ENCODE results near the gene CDT1. TPM values are rescaled to one million over a fixed set of nuclear protein-coding genes. Genes with fewer than 3 reads are reported as not detected.

The CDT1 gene
- total RNA-seq, 1 experiment from 2014 or later: 154 TPM

DNA sequence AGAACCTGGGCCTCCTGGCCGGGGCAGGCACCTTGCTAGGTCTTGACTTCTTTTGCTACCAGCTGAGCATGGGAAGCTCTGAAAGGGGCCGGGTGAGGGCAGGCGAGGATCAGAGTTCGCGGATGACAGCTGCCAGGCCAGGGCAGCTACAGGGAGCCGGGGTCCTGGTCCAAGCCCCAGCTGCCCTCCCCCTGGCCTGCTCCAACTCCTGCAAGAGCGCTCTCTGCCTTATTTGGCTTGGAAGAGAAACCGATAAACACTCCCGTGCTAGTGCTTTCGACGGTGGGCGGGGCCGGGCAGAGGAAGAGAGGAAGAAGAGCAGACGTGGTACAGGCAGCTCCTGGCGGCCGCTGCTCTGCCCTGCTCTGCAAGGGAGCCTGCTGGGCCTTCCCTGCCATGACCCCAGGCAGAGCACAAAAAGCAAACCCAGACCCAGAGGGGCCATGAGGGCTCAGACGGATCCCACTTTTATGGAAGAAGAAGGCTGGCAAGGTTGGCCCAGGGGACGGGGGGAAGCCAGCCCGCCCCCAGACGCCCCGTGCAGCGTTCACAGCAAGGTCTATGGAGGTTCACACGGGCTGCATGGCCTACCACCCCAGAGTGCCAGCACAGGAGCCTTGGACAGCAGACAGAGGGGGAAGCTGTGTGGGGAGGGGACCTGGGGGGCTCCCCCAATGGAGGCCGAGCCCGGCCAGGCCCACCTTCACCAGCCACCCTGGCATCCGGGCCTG, 44.2 kb upstream of the CDT1 start:
- POLR2A ChIA-PET: interaction anchor here (0.9 to 1.6 kb wide), 3 partner anchors 10 to 50 kb away, joined by 3 to 4 read pairs (median 4); no protein-coding TSS in a partner anchor
- CTCF ChIA-PET: interaction anchor here (0.8 to 9.0 kb wide), 14 partner anchors 10 to 123 kb away, joined by 3 to 185 read pairs (median 6); partner anchors contain the start of gene PIEZO1
- TF ChIP-seq GABPB1 (CRISPR knock-in tag; IDR thresholded peaks at IDR 0.05) (0 out of 2 replicates have a peak, but pooled peaks have one; percentile 52), PRRX2 (CRISPR knock-in tag; IDR thresholded peaks at IDR 0.05) (no peak)
- H3K36me3 Mint-ChIP-seq: no peaks in the 10 kb centered on the region
- no peaks in the 10 kb centered on the region for H3K27me3 Mint-ChIP-seq (ENCODE audit: low read depth)
- H3K27ac Mint-ChIP-seq: peak overlapping the region; percentile 90
- ATAC-seq (peak; percentile 21), DNase-seq (ENCODE audit: low spot score) (peak; percentile 58)
- H3K4me3 Mint-ChIP-seq: no peak overlapping the region
- H3K4me1 Mint-ChIP-seq: peaks cover 30% of the 10 kb centered on the region
- no peaks in the 10 kb centered on the region for H3K9me3 Mint-ChIP-seq

DNA sequence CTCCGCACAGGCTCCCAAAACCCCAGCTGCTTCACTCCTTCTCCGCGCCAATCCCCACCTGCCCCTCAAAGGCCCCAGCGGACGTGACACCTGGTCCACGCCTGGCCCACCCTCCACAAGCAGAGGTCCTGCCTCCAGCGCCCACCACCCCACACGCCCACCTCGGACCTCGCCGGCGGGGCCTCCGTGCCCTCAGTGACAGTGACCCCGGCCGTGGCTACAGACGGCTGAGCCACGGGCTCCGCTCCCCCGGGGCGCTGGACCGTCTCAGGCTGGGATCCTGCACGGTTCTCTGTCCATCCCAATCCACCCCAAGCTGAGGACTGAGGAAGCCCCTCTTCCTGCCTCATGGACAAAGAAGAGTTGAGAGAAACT, 43.6 kb upstream of the CDT1 start:
- DNase-seq (ENCODE audit: low spot score) (no peak), ATAC-seq (no peak)
- H3K9me3 Mint-ChIP-seq: no peaks in the 10 kb centered on the region
- no peak overlapping the region for H3K4me3 Mint-ChIP-seq
- CTCF ChIA-PET: interaction anchor here (1.0 to 9.0 kb wide), 10 partner anchors 9 to 123 kb away, joined by 3 to 185 read pairs (median 8); partner anchors contain the start of gene PIEZO1
- no peak overlapping the region; the same call in 1 of the 2 replicates for H3K27ac Mint-ChIP-seq
- TF ChIP-seq, protein P1, sequence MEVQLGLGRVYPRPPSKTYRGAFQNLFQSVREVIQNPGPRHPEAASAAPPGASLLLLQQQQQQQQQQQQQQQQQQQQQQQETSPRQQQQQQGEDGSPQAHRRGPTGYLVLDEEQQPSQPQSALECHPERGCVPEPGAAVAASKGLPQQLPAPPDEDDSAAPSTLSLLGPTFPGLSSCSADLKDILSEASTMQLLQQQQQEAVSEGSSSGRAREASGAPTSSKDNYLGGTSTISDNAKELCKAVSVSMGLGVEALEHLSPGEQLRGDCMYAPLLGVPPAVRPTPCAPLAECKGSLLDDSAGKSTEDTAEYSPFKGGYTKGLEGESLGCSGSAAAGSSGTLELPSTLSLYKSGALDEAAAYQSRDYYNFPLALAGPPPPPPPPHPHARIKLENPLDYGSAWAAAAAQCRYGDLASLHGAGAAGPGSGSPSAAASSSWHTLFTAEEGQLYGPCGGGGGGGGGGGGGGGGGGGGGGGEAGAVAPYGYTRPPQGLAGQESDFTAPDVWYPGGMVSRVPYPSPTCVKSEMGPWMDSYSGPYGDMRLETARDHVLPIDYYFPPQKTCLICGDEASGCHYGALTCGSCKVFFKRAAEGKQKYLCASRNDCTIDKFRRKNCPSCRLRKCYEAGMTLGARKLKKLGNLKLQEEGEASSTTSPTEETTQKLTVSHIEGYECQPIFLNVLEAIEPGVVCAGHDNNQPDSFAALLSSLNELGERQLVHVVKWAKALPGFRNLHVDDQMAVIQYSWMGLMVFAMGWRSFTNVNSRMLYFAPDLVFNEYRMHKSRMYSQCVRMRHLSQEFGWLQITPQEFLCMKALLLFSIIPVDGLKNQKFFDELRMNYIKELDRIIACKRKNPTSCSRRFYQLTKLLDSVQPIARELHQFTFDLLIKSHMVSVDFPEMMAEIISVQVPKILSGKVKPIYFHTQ (CRISPR knock-in tag; IDR thresholded peaks at IDR 0.05): no peak
- TF ChIP-seq, protein P2, sequence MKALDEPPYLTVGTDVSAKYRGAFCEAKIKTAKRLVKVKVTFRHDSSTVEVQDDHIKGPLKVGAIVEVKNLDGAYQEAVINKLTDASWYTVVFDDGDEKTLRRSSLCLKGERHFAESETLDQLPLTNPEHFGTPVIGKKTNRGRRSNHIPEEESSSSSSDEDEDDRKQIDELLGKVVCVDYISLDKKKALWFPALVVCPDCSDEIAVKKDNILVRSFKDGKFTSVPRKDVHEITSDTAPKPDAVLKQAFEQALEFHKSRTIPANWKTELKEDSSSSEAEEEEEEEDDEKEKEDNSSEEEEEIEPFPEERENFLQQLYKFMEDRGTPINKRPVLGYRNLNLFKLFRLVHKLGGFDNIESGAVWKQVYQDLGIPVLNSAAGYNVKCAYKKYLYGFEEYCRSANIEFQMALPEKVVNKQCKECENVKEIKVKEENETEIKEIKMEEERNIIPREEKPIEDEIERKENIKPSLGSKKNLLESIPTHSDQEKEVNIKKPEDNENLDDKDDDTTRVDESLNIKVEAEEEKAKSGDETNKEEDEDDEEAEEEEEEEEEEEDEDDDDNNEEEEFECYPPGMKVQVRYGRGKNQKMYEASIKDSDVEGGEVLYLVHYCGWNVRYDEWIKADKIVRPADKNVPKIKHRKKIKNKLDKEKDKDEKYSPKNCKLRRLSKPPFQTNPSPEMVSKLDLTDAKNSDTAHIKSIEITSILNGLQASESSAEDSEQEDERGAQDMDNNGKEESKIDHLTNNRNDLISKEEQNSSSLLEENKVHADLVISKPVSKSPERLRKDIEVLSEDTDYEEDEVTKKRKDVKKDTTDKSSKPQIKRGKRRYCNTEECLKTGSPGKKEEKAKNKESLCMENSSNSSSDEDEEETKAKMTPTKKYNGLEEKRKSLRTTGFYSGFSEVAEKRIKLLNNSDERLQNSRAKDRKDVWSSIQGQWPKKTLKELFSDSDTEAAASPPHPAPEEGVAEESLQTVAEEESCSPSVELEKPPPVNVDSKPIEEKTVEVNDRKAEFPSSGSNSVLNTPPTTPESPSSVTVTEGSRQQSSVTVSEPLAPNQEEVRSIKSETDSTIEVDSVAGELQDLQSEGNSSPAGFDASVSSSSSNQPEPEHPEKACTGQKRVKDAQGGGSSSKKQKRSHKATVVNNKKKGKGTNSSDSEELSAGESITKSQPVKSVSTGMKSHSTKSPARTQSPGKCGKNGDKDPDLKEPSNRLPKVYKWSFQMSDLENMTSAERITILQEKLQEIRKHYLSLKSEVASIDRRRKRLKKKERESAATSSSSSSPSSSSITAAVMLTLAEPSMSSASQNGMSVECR (CRISPR knock-in tag; IDR thresholded peaks at IDR 0.05; ENCODE audit: borderline replicate concordance): no peak
- TF ChIP-seq, protein P3, sequence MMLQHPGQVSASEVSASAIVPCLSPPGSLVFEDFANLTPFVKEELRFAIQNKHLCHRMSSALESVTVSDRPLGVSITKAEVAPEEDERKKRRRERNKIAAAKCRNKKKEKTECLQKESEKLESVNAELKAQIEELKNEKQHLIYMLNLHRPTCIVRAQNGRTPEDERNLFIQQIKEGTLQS (CRISPR knock-in tag; conservative IDR thresholded peaks at IDR 0.05): no peak
- no peak for TF ChIP-seq JUN (CRISPR knock-in tag; IDR thresholded peaks at IDR 0.05)
- TF ChIP-seq TEAD4 (CRISPR knock-in tag; IDR thresholded peaks at IDR 0.05): no peak
- TF ChIP-seq, protein P4, sequence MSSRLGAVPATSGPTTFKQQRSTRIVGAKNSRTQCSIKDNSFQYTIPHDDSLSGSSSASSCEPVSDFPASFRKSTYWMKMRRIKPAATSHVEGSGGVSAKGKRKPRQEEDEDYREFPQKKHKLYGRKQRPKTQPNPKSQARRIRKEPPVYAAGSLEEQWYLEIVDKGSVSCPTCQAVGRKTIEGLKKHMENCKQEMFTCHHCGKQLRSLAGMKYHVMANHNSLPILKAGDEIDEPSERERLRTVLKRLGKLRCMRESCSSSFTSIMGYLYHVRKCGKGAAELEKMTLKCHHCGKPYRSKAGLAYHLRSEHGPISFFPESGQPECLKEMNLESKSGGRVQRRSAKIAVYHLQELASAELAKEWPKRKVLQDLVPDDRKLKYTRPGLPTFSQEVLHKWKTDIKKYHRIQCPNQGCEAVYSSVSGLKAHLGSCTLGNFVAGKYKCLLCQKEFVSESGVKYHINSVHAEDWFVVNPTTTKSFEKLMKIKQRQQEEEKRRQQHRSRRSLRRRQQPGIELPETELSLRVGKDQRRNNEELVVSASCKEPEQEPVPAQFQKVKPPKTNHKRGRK (CRISPR knock-in tag; IDR thresholded peaks at IDR 0.05; ENCODE audit: borderline replicate concordance): no peak
- no peak for TF ChIP-seq ZNF219 (CRISPR knock-in tag; IDR thresholded peaks at IDR 0.05; ENCODE audit: borderline replicate concordance)
- no peak for TF ChIP-seq GTF2I (CRISPR knock-in tag; conservative IDR thresholded peaks at IDR 0.05)
- TF ChIP-seq CREB1 (CRISPR knock-in tag; IDR thresholded peaks at IDR 0.05): no peak
- no peak for TF ChIP-seq CBFB (CRISPR knock-in tag; IDR thresholded peaks at IDR 0.05; ENCODE audit: low read depth)
- TF ChIP-seq, protein P5, sequence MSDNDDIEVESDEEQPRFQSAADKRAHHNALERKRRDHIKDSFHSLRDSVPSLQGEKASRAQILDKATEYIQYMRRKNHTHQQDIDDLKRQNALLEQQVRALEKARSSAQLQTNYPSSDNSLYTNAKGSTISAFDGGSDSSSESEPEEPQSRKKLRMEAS (CRISPR knock-in tag; IDR thresholded peaks at IDR 0.05): no peak
- TF ChIP-seq KAT7 (CRISPR knock-in tag; IDR thresholded peaks at IDR 0.05; ENCODE audit: borderline replicate concordance): no peak
- TF ChIP-seq IRF2 (CRISPR knock-in tag; IDR thresholded peaks at IDR 0.05; ENCODE audit: borderline replicate concordance, low read depth): no peak
- peaks cover 30% of the 10 kb centered on the region for H3K4me1 Mint-ChIP-seq
- no peaks in the 10 kb centered on the region for H3K36me3 Mint-ChIP-seq
- POLR2A ChIA-PET: interaction anchor here (1.6 kb wide), 1 partner anchor 10 kb away, joined by 4 read pairs; no protein-coding TSS in a partner anchor
- no peaks in the 10 kb centered on the region for H3K27me3 Mint-ChIP-seq (ENCODE audit: low read depth)

Measured in WTC11 (cell line).